Neural cell (in vitro differentiated cells): ENCODE data around the gene XAF1. TPM values are rescaled to one million over a fixed set of nuclear protein-coding genes. Genes with fewer than 3 reads are reported as not detected.

ENCODE experiments used
- H2AFZ ChIP-seq: fragments of 200-600, 300-800 bp; sonication (generic), shearing (Covaris generic); 2 replicates; pipeline ENCODE4 v1.6.0; 2014; ENCODE audit warnings: low read depth, mild to moderate bottlenecking, antibody characterized with exemption, low read length, moderate library complexity
- H3F3A ChIP-seq: fragments of 200-600 bp; shearing (Covaris generic); 2 replicates; pipeline ENCODE4 v1.6.1; 2016; ENCODE audit warnings: mild to moderate bottlenecking, moderate library complexity, mixed read lengths, antibody characterized with exemption, low read length; ENCODE audit not compliant: insufficient read depth, poor library complexity, severe bottlenecking
- H3K27ac ChIP-seq: fragments of 200-600, 300-800 bp; sonication (generic), shearing (Covaris generic); 2 replicates; pipeline ENCODE4 v1.5.1; 2014; ENCODE audit warnings: mild to moderate bottlenecking, low read length, moderate library complexity
- H3K27me3 ChIP-seq: fragments of 300-800, 200-600 bp; sonication (generic), shearing (Covaris generic); 2 replicates; pipeline ENCODE4 v1.6.0; 2014; ENCODE audit warnings: mild to moderate bottlenecking, low read depth, low read length, moderate library complexity; ENCODE audit not compliant: insufficient read depth
- H3K36me3 ChIP-seq: fragments of 300-800, 200-600 bp; sonication (generic), shearing (Covaris generic); 2 replicates; pipeline ENCODE4 v1.5.1; 2014; ENCODE audit warnings: mild to moderate bottlenecking, antibody characterized with exemption, low read length, moderate library complexity; ENCODE audit not compliant: insufficient read depth
- H3K4me2 ChIP-seq: fragments of 300-800, 200-600 bp; sonication (generic), shearing (Covaris generic); 2 replicates; pipeline ENCODE4 v1.6.0; 2014; ENCODE audit warnings: mild to moderate bottlenecking, low read length
- H3K4me3 ChIP-seq: fragments of 300-800, 200-600 bp; sonication (generic), shearing (Covaris generic); 2 replicates; pipeline ENCODE4 v1.5.1; 2014; ENCODE audit warnings: mild to moderate bottlenecking, low read length, moderate library complexity
- H3K79me2 ChIP-seq: fragments of 200-600 bp; shearing (Covaris generic); replicated peaks from 2 replicates; pipeline ENCODE4 v1.6.0; 2014; ENCODE audit warnings: mild to moderate bottlenecking, low read length, moderate library complexity; ENCODE audit not compliant: insufficient read depth
- H3K9ac ChIP-seq: fragments of 300-800, 200-600 bp; sonication (generic), shearing (Covaris generic); 2 replicates; pipeline ENCODE4 v1.6.1; 2016; ENCODE audit warnings: mild to moderate bottlenecking, low read length, mixed read lengths
- H3K9me2 ChIP-seq: fragments of 200-600 bp; shearing (Covaris generic); 2 replicates; pipeline ENCODE4 v1.6.1; 2016; ENCODE audit warnings: mild to moderate bottlenecking, low read length, mixed read lengths; ENCODE audit not compliant: insufficient read depth
- H3K9me3 ChIP-seq: fragments of 200-600, 300-800 bp; sonication (generic), shearing (Covaris generic); 2 replicates; pipeline ENCODE4 v1.6.1; 2016; ENCODE audit warnings: mild to moderate bottlenecking, mixed run types, low read length, moderate library complexity, mixed read lengths
- H4K20me1 ChIP-seq: fragments of 200-600 bp; shearing (Covaris generic); 2 replicates; pipeline ENCODE4 v1.6.1; 2016; ENCODE audit warnings: mild to moderate bottlenecking, mixed run types; ENCODE audit not compliant: insufficient read depth
- CTCF ChIP-seq: fragments of 450-650 bp; IDR thresholded peaks from 2 replicates; pipeline ENCODE4 v1.5.1; 2014; ENCODE audit warnings: antibody characterized with exemption, mild to moderate bottlenecking, moderate library complexity; ENCODE audit not compliant: poor library complexity, severe bottlenecking
- EP300 ChIP-seq: fragments of 450-650 bp; conservative IDR thresholded peaks from 2 replicates; pipeline ENCODE4 v1.6.1; 2014; ENCODE audit warnings: antibody characterized with exemption, mild to moderate bottlenecking, moderate library complexity; ENCODE audit not compliant: poor library complexity, severe bottlenecking
- EZH2 ChIP-seq: fragments of 200-600, 300-800 bp; shearing (Covaris generic), sonication (generic); IDR thresholded peaks from 2 replicates; pipeline ENCODE4 v1.6.1; 2014; ENCODE audit warnings: antibody characterized with exemption, low read length, borderline replicate concordance, mild to moderate bottlenecking; ENCODE audit not compliant: insufficient read depth, poor library complexity, severe bottlenecking
- MXI1 ChIP-seq: fragments of 450-650 bp; conservative IDR thresholded peaks from 2 replicates; pipeline ENCODE4 v1.6.1; 2014; ENCODE audit warnings: antibody characterized with exemption, mild to moderate bottlenecking; ENCODE audit not compliant: poor library complexity, severe bottlenecking
- POLR2AphosphoS5 ChIP-seq: IDR thresholded peaks from 2 replicates; pipeline ENCODE4 v1.6.1; 2012
- RAD21 ChIP-seq: fragments of 450-650 bp; conservative IDR thresholded peaks from 2 replicates; pipeline ENCODE4 v1.6.1; 2014; ENCODE audit warnings: antibody characterized with exemption, mild to moderate bottlenecking, moderate library complexity
- REST ChIP-seq: IDR thresholded peaks from 2 replicates; pipeline ENCODE4 v1.6.1; 2012; ENCODE audit warnings: borderline replicate concordance
- SMC3 ChIP-seq: fragments of 450-650 bp; conservative IDR thresholded peaks from 2 replicates; pipeline ENCODE4 v1.6.1; 2014; ENCODE audit warnings: antibody characterized with exemption, mild to moderate bottlenecking, moderate library complexity; ENCODE audit not compliant: poor library complexity
- TAF1 ChIP-seq: IDR thresholded peaks from 2 replicates; pipeline ENCODE4 v1.6.1; 2012; ENCODE audit warnings: low read depth
- polyA plus RNA-seq: library from polyadenylated mRNA; depleted of rRNA; stranded (reverse); fragments of >200 nt; gene quantifications from 2 replicates; pipeline ENCODE4 v1.2.3, GENCODE V29; 2014

Gene XAF1
- polyA plus RNA-seq, 1 donor from 2014 or later = not detected

GRCh38 chr17:6786618-6787017 lies 30.8 kb downstream of the XAF1 start:
- H3K9me3 ChIP-seq = peaks cover 3% of the 10 kb centered on the region
- H3K9me2 ChIP-seq = no peaks in the 10 kb centered on the region
- TF ChIP-seq MXI1 (no peak), TAF1 (no peak), REST (no peak), CTCF (no peak), POLR2AphosphoS5 (no peak), EZH2 (no peak), RAD21 (no peak), EP300 (no peak), SMC3 (no peak)
- H3K36me3 ChIP-seq = no peaks in the 10 kb centered on the region
- H3K4me3 ChIP-seq = no peak overlapping the region
- H3K79me2 ChIP-seq = no peaks in the 10 kb centered on the region
- no peaks in the 10 kb centered on the region for H4K20me1 ChIP-seq
- no peaks in the 10 kb centered on the region for H3F3A ChIP-seq
- H3K9ac ChIP-seq = no peak overlapping the region
- no peak overlapping the region for H3K27ac ChIP-seq
- H3K27me3 ChIP-seq = peaks cover 3% of the 10 kb centered on the region
- no peak overlapping the region for H3K4me2 ChIP-seq
- no peak overlapping the region for H2AFZ ChIP-seq

- no peaks in the 10 kb centered on the region for H3K79me2 ChIP-seq
- H3K9me2 ChIP-seq = no peaks in the 10 kb centered on the region
- H3K4me2 ChIP-seq = no peak overlapping the region
- no peak overlapping the region for H3K27ac ChIP-seq
- TF ChIP-seq REST (no peak), TAF1 (no peak), EZH2 (no peak), POLR2AphosphoS5 (no peak), CTCF (no peak), MXI1 (no peak), SMC3 (no peak), EP300 (no peak), RAD21 (no peak)
- H2AFZ ChIP-seq = no peak overlapping the region
- H3K9ac ChIP-seq = no peak overlapping the region
- no peaks in the 10 kb centered on the region for H3K36me3 ChIP-seq
- no peak overlapping the region for H3K4me3 ChIP-seq
- H3F3A ChIP-seq = no peaks in the 10 kb centered on the region
- H4K20me1 ChIP-seq = no peaks in the 10 kb centered on the region
- H3K27me3 ChIP-seq = peaks cover 3% of the 10 kb centered on the region
- peaks cover 3% of the 10 kb centered on the region for H3K9me3 ChIP-seq
These were observed 31.3 kb downstream of the XAF1 start for GRCh38 chr17:6787081-6787693.
